Measurements from ENCODE around the gene NOTCH1. TPM values are rescaled to one million over a fixed set of nuclear protein-coding genes. Genes with fewer than 3 reads are reported as not detected.

The NOTCH1 gene
- total RNA-seq, 1 donor from 2014 or later, result 26.6 TPM

- no peak for TF ChIP-seq CTCF (IDR thresholded peaks at IDR 0.05)
- intact Hi-C loops (cut with micrococcal nuclease), result no loop called here
- Mint-ChIP-seq H3K27me3 (no peaks in the 10 kb centered on the region), H3K4me3 (no peak overlapping the region), H3K36me3 (ENCODE audit: low read depth) (peaks cover 22% of the 10 kb centered on the region), H3K27ac (no peak overlapping the region), H3K4me1 (peaks cover 7% of the 10 kb centered on the region), H3K9me3 (no peaks in the 10 kb centered on the region)
- ChIA-PET POLR2A (no interaction called here), CTCF (no interaction called here)
- ATAC-seq (ENCODE audit: low read depth) (no peak), DNase-seq (no peak)
Observed at GRCh38 chr9:136522314-136523237, 23.3 kb downstream of the NOTCH1 start.

GRCh38 chr9:136521537-136521936 lies 24.3 kb downstream of the NOTCH1 start:
- H3K4me3 Mint-ChIP-seq, result no peak overlapping the region
- H3K27me3 Mint-ChIP-seq, result no peaks in the 10 kb centered on the region
- CTCF ChIA-PET, result no interaction called here
- POLR2A ChIA-PET, result no interaction called here
- peaks cover 7% of the 10 kb centered on the region for H3K4me1 Mint-ChIP-seq
- H3K36me3 Mint-ChIP-seq (ENCODE audit: low read depth), result peaks cover 26% of the 10 kb centered on the region
- ATAC-seq (ENCODE audit: low read depth) (peak; percentile 25), DNase-seq (no peak)
- H3K27ac Mint-ChIP-seq, result no peak overlapping the region
- intact Hi-C loops (cut with micrococcal nuclease), result no loop called here
- no peak for TF ChIP-seq CTCF (IDR thresholded peaks at IDR 0.05)
- H3K9me3 Mint-ChIP-seq, result no peaks in the 10 kb centered on the region

GRCh38 chr9:136520053-136520540 lies 25.8 kb downstream of the NOTCH1 start:
- TF ChIP-seq CTCF (IDR thresholded peaks at IDR 0.05), result no peak
- intact Hi-C loops (cut with micrococcal nuclease), result no loop called here
- Mint-ChIP-seq H3K27me3 (no peaks in the 10 kb centered on the region), H3K9me3 (no peaks in the 10 kb centered on the region), H3K4me1 (peaks cover 7% of the 10 kb centered on the region), H3K36me3 (ENCODE audit: low read depth) (peaks cover 36% of the 10 kb centered on the region), H3K4me3 (no peak overlapping the region), H3K27ac (no peak overlapping the region)
- ATAC-seq (ENCODE audit: low read depth) (no peak), DNase-seq (no peak)
- ChIA-PET POLR2A (interaction anchor here (0.6 to 0.9 kb wide), 4 partner anchors 16 to 321 kb away, joined by 3 to 4 read pairs (median 4); no protein-coding TSS in a partner anchor), CTCF (no interaction called here)

- ChIA-PET CTCF (no interaction called here), POLR2A (interaction anchor here (0.7 to 0.9 kb wide), 2 partner anchors 16 to 19 kb away, joined by 3 to 4 read pairs; no protein-coding TSS in a partner anchor)
- ATAC-seq (ENCODE audit: low read depth), result no peak
- no peak for TF ChIP-seq CTCF (IDR thresholded peaks at IDR 0.05)
- no peak overlapping the region for H3K27ac Mint-ChIP-seq
- H3K9me3 Mint-ChIP-seq, result no peaks in the 10 kb centered on the region
- no peak overlapping the region for H3K4me3 Mint-ChIP-seq
- H3K4me1 Mint-ChIP-seq, result peaks cover 7% of the 10 kb centered on the region
- intact Hi-C loops (cut with micrococcal nuclease), result no loop called here
- no peak for DNase-seq
- no peaks in the 10 kb centered on the region for H3K27me3 Mint-ChIP-seq
- peaks cover 41% of the 10 kb centered on the region for H3K36me3 Mint-ChIP-seq (ENCODE audit: low read depth)
Observed at GRCh38 chr9:136519263-136520052, 26.4 kb downstream of the NOTCH1 start.

- Mint-ChIP-seq H3K4me1 (peaks cover 7% of the 10 kb centered on the region), H3K27me3 (no peaks in the 10 kb centered on the region), H3K27ac (no peak overlapping the region), H3K36me3 (ENCODE audit: low read depth) (peaks cover 42% of the 10 kb centered on the region), H3K4me3 (no peak overlapping the region), H3K9me3 (no peaks in the 10 kb centered on the region)
- TF ChIP-seq CTCF (IDR thresholded peaks at IDR 0.05), result no peak
- ATAC-seq (ENCODE audit: low read depth) (no peak), DNase-seq (no peak)
- intact Hi-C loops (cut with micrococcal nuclease), result no loop called here
- CTCF ChIA-PET, result no interaction called here
- POLR2A ChIA-PET, result no interaction called here
Observed at GRCh38 chr9:136518623-136519022, 27.2 kb downstream of the NOTCH1 start.

Measured in activated B cell treated with CpG ODN at 0.5 μM for 24 hours (primary cell).